ENCODE data around the gene ZNF503.

The ZNF503 gene

GRCh38 chr10:75406462-75407223 is 5.1 kb upstream of the ZNF503 start:
- DNase-seq: no peak

GRCh38 chr10:75405598-75406461 is 4.3 kb upstream of the ZNF503 start:
- no peak for DNase-seq

- DNase-seq: no peak
These were observed 3.4 kb upstream of the ZNF503 start for GRCh38 chr10:75404815-75405597.

- DNase-seq: no peak
These were observed 2.6 kb upstream of the ZNF503 start for GRCh38 chr10:75403939-75404814.

GRCh38 chr10:75403144-75403938 is 1.8 kb upstream of the ZNF503 start:
- DNase-seq: no peak

- DNase-seq: no peak
These were observed 1.1 kb upstream of the ZNF503 start for GRCh38 chr10:75402486-75403143.

GRCh38 chr10:75400771-75401568 is 594 bp downstream of the ZNF503 start:
- DNase-seq: no peak

GRCh38 chr10:75400163-75400770 is 1.3 kb downstream of the ZNF503 start:
- DNase-seq: no peak

- no peak for DNase-seq
These were observed 2.0 kb downstream of the ZNF503 start for GRCh38 chr10:75399461-75400162.

- DNase-seq: no peak
These were observed 2.7 kb downstream of the ZNF503 start for GRCh38 chr10:75398692-75399460.

GRCh38 chr10:75398200-75398691 is 3.3 kb downstream of the ZNF503 start:
- DNase-seq: no peak

GRCh38 chr10:75397496-75398199 is 3.9 kb downstream of the ZNF503 start:
- no peak for DNase-seq

- DNase-seq: no peak
These were observed 4.7 kb downstream of the ZNF503 start for GRCh38 chr10:75396631-75397495.

GRCh38 chr10:75395932-75396630 is 5.5 kb downstream of the ZNF503 start:
- no peak for DNase-seq
